Neutrophil (primary cell): ENCODE measurements around the gene CREBZF.

Source experiments
- H3K27ac ChIP-seq: fragments of 200-600 bp; sonication (generic); 2 replicates; pipeline ENCODE4 v1.5.1; 2016; ENCODE audit warnings: mild to moderate bottlenecking, moderate library complexity
- H3K27me3 ChIP-seq: fragments of 200-600 bp; sonication (generic); 2 replicates; pipeline ENCODE4 v1.6.0; 2016; ENCODE audit warnings: mild to moderate bottlenecking
- H3K36me3 ChIP-seq: fragments of 200-600 bp; sonication (generic); 2 replicates; pipeline ENCODE4 v1.5.1; 2017
- H3K4me1 ChIP-seq, 2 experiments: fragments of 200-600 bp in 1 of 2; sonication (generic) in 1 of 2; 1 replicate in 1 of 2; 2 replicates in 1 of 2; pipeline versions ENCODE4 v1.5.1 to v1.6.1; 2013 to 2016; ENCODE audit warnings: low read depth in 1 of 2, low read length in 1 of 2, mild to moderate bottlenecking in 1 of 2, moderate library complexity in 1 of 2; ENCODE audit not compliant: control insufficient read depth in 1 of 2, insufficient read depth in 1 of 2
- H3K4me3 ChIP-seq, 2 experiments: fragments of 200-600 bp in 1 of 2; sonication (generic) in 1 of 2; 1 replicate in 1 of 2; 2 replicates in 1 of 2; pipeline ENCODE4 v1.5.1; 2013 to 2016; ENCODE audit warnings: low read depth in 1 of 2, low read length in 1 of 2, mild to moderate bottlenecking in 1 of 2, moderate library complexity in 1 of 2
- H3K9me3 ChIP-seq: fragments of 200-600 bp; sonication (generic); 2 replicates; pipeline ENCODE4 v1.5.1; 2016
- TF ChIP-seq, protein P1 (sequence below): fragments of 200-600 bp; sonication (generic); IDR thresholded peaks from 2 replicates; pipeline ENCODE4 v1.5.1; 2016; ENCODE audit warnings: antibody characterized with exemption

Gene CREBZF

GRCh38 chr11:85704967-85705366 is 40.0 kb upstream of the CREBZF start:
- H3K4me3 ChIP-seq: no peak overlapping the region
- H3K9me3 ChIP-seq: no peaks in the 10 kb centered on the region
- no peaks in the 10 kb centered on the region for H3K36me3 ChIP-seq
- H3K27ac ChIP-seq: no peak overlapping the region
- H3K27me3 ChIP-seq: no peaks in the 10 kb centered on the region
- TF ChIP-seq, protein P1, sequence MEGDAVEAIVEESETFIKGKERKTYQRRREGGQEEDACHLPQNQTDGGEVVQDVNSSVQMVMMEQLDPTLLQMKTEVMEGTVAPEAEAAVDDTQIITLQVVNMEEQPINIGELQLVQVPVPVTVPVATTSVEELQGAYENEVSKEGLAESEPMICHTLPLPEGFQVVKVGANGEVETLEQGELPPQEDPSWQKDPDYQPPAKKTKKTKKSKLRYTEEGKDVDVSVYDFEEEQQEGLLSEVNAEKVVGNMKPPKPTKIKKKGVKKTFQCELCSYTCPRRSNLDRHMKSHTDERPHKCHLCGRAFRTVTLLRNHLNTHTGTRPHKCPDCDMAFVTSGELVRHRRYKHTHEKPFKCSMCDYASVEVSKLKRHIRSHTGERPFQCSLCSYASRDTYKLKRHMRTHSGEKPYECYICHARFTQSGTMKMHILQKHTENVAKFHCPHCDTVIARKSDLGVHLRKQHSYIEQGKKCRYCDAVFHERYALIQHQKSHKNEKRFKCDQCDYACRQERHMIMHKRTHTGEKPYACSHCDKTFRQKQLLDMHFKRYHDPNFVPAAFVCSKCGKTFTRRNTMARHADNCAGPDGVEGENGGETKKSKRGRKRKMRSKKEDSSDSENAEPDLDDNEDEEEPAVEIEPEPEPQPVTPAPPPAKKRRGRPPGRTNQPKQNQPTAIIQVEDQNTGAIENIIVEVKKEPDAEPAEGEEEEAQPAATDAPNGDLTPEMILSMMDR: no peak
- no peaks in the 10 kb centered on the region for H3K4me1 ChIP-seq

- no peak overlapping the region for H3K27ac ChIP-seq
- TF ChIP-seq, protein P1: no peak
Measured at GRCh38 chr11:85699957-85700741, 35.2 kb upstream of the CREBZF start.

GRCh38 chr11:85698195-85698594 is 33.3 kb upstream of the CREBZF start:
- no peaks in the 10 kb centered on the region for H3K9me3 ChIP-seq
- no peak overlapping the region for H3K4me3 ChIP-seq
- H3K4me1 ChIP-seq: no peaks in the 10 kb centered on the region
- no peaks in the 10 kb centered on the region for H3K36me3 ChIP-seq
- H3K27ac ChIP-seq: no peak overlapping the region
- no peaks in the 10 kb centered on the region for H3K27me3 ChIP-seq
- TF ChIP-seq, protein P1: no peak

More at GRCh38 chr11:85699957-85700741, 35.2 kb upstream of the CREBZF start:
- H3K9me3 ChIP-seq: no peaks in the 10 kb centered on the region
- no peaks in the 10 kb centered on the region for H3K36me3 ChIP-seq
- no peak overlapping the region for H3K4me3 ChIP-seq
- no peaks in the 10 kb centered on the region for H3K27me3 ChIP-seq
- no peaks in the 10 kb centered on the region for H3K4me1 ChIP-seq

- Histone ChIP-seq H3K4me3 (no peak overlapping the region), H3K4me1 (no peaks in the 10 kb centered on the region), H3K27ac (no peak overlapping the region), H3K27me3 (no peaks in the 10 kb centered on the region), H3K9me3 (no peaks in the 10 kb centered on the region), H3K36me3 (no peaks in the 10 kb centered on the region)
- TF ChIP-seq, protein P1: no peak
Measured at GRCh38 chr11:85697747-85698146, 32.8 kb upstream of the CREBZF start.

- H3K36me3 ChIP-seq: no peaks in the 10 kb centered on the region
- H3K9me3 ChIP-seq: no peaks in the 10 kb centered on the region
- no peak overlapping the region for H3K27ac ChIP-seq
- TF ChIP-seq, protein P1: no peak
- peaks cover 2% of the 10 kb centered on the region for H3K27me3 ChIP-seq
- no peak overlapping the region for H3K4me3 ChIP-seq
- H3K4me1 ChIP-seq: no peaks in the 10 kb centered on the region
Measured at GRCh38 chr11:85695546-85695945, 30.6 kb upstream of the CREBZF start.
